ENCODE data around the gene TENM3.

The TENM3 gene

GRCh38 chr4:182297659-182298058, 54.5 kb downstream of the TENM3 start:
- no peak overlapping the region for H3K27ac ChIP-seq
- TF ChIP-seq ZFX (IDR thresholded peaks at IDR 0.05; ENCODE audit: borderline replicate concordance) (no peak), CTCF (IDR thresholded peaks at IDR 0.05) (no peak)

GRCh38 chr4:182301736-182302135, 58.5 kb downstream of the TENM3 start:
- no peak for TF ChIP-seq ZFX (IDR thresholded peaks at IDR 0.05; ENCODE audit: borderline replicate concordance)
- H3K27ac ChIP-seq: no peak overlapping the region

- no peak overlapping the region for H3K27ac ChIP-seq
- TF ChIP-seq ZFX (IDR thresholded peaks at IDR 0.05; ENCODE audit: borderline replicate concordance) (no peak), CTCF (IDR thresholded peaks at IDR 0.05) (no peak)
Observed at GRCh38 chr4:182303847-182304246, 60.6 kb downstream of the TENM3 start.

- no peak for TF ChIP-seq ZFX (IDR thresholded peaks at IDR 0.05; ENCODE audit: borderline replicate concordance)
- no peak for TF ChIP-seq CTCF (IDR thresholded peaks at IDR 0.05)
- no peak overlapping the region for H3K27ac ChIP-seq
Observed at GRCh38 chr4:182306792-182307507, 63.7 kb downstream of the TENM3 start.

GRCh38 chr4:182307746-182308145, 64.5 kb downstream of the TENM3 start:
- H3K27ac ChIP-seq: no peak overlapping the region
- TF ChIP-seq ZFX (IDR thresholded peaks at IDR 0.05; ENCODE audit: borderline replicate concordance) (no peak), CTCF (IDR thresholded peaks at IDR 0.05) (no peak)

GRCh38 chr4:182309877-182310276, 66.7 kb downstream of the TENM3 start:
- TF ChIP-seq CTCF (IDR thresholded peaks at IDR 0.05) (no peak), ZFX (IDR thresholded peaks at IDR 0.05; ENCODE audit: borderline replicate concordance) (no peak)

GRCh38 chr4:182310316-182310715, 67.1 kb downstream of the TENM3 start:
- no peak overlapping the region for H3K27ac ChIP-seq
- TF ChIP-seq CTCF (IDR thresholded peaks at IDR 0.05): no peak
- no peak for TF ChIP-seq ZFX (IDR thresholded peaks at IDR 0.05; ENCODE audit: borderline replicate concordance)

More at GRCh38 chr4:182309877-182310276, 66.7 kb downstream of the TENM3 start:
- no peak overlapping the region for H3K27ac ChIP-seq

GRCh38 chr4:182310962-182311361, 67.8 kb downstream of the TENM3 start:
- no peak overlapping the region for H3K27ac ChIP-seq
- TF ChIP-seq ZFX (IDR thresholded peaks at IDR 0.05; ENCODE audit: borderline replicate concordance): no peak
- no peak for TF ChIP-seq CTCF (IDR thresholded peaks at IDR 0.05)
